GM12801 (cell line): ENCODE data around the gene SQSTM1.

ENCODE experiments used
- TF ChIP-seq, protein P1 (sequence below): IDR thresholded peaks from one replicate; pipeline ENCODE4 v1.5.1; 2011; ENCODE audit warnings: control low read depth; ENCODE audit not compliant: insufficient read length; ENCODE audit errors: extremely low read depth

Gene SQSTM1

DNA sequence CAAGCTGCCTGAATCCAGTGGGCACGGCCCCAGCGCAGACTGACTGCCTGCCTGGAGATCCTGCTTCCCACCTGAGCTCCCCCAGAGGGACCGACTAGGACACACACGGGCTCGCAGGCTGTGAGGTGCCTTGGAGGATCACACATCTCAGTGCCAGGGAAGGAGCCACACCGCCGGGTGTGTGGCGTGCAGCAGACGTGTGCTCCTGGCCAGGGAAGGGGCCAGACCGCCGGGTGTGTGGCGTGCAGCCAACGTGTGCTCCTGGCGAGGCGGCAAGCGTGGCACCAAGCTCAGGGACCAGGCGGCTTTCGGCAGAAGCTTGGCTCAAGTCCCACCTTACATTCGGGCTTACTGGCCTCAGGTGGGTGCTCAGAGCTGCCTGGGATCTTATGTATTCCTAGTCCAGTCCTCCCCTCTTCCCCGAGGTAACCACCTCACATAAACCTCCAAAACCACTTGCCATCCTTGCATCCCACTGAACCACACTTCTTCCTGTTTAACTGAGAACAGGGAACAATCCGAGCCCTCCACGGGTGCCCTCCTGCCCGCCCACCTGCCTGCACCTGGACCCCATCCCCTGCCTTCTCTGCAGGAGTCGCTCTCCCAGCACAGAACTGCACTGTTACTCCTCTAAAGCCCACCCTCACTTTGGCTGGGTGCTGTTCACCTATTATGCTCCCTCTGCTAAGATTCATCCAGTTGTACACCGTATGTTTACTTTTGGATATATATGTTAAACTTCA lies 60.3 kb downstream of the SQSTM1 start:
- TF ChIP-seq, protein P1, sequence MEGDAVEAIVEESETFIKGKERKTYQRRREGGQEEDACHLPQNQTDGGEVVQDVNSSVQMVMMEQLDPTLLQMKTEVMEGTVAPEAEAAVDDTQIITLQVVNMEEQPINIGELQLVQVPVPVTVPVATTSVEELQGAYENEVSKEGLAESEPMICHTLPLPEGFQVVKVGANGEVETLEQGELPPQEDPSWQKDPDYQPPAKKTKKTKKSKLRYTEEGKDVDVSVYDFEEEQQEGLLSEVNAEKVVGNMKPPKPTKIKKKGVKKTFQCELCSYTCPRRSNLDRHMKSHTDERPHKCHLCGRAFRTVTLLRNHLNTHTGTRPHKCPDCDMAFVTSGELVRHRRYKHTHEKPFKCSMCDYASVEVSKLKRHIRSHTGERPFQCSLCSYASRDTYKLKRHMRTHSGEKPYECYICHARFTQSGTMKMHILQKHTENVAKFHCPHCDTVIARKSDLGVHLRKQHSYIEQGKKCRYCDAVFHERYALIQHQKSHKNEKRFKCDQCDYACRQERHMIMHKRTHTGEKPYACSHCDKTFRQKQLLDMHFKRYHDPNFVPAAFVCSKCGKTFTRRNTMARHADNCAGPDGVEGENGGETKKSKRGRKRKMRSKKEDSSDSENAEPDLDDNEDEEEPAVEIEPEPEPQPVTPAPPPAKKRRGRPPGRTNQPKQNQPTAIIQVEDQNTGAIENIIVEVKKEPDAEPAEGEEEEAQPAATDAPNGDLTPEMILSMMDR, result no peak

DNA sequence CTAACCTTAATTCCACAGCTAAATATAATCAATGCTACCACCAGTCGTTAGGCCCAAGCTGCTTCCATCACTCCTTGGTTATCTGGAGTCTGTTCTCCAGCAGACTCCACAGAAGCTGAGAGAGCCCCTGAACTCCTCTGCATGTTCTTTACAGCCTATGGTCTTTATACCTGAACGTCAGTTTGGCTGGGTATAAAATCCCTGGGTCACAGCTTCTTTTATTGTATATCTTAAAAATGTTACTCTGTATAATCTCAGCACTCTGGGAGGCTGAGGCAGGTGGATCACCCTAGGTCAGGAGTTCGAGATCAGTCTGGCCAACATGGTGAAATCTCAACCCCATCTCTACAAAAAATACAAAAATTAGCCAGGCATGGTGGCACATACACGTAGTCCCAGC lies 61.6 kb downstream of the SQSTM1 start:
- TF ChIP-seq, protein P1, result no peak

DNA sequence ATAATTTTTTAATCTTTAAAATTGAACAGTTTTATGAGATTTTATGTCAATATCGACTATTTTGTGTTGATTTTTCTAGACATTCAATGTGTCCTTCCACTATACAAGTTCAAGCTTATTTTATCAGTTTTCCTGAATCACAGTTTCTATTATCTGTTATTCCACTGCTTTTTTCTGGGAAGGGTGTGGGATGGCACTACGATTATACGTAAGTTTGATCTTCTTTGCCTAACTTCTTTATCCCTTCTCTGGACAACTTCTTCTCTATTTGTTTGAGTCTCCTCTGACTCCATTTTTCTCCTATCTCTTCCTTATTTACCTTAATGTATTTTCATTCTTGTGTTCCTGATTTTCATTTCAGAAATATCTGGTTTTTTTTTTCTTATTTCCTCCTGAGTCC lies 62.5 kb downstream of the SQSTM1 start:
- TF ChIP-seq, protein P1, result no peak

- TF ChIP-seq, protein P1, result no peak
Measured at GRCh38 chr5:179885491-179886090, 64.9 kb downstream of the SQSTM1 start.

DNA sequence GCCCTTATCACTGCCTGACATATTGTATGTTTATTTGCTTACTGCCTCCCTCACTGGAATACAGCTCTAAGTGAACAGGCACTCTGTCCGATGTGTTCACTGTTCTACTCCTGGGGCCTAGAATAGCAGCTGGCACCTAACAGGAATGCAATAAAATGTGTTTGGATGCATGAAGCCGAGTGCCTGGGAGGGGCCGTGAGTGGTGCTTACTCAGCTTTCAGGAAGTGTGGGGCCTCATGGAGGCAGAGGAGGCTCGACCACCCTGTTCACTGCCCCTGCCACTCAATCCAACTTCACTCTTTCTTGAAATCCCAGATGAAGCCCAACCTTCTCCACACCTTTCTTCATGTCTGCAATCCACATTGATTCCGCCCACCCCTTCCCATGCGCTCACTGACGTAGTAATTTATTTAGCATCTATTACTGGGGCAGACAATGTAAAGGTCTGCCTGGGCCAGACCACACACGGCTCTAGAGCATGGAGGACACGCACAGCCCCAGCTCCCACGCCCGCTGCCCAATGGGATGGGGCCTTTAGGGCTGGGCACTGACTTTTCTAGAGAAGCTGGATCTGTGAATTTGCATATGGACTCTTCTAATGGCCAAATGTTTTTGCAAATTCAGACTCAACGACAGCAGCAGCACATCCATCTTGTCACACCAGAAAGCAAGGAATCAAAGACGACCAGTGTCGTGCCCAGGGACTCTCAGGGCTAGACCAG lies 65.6 kb downstream of the SQSTM1 start:
- TF ChIP-seq, protein P1, result no peak

DNA sequence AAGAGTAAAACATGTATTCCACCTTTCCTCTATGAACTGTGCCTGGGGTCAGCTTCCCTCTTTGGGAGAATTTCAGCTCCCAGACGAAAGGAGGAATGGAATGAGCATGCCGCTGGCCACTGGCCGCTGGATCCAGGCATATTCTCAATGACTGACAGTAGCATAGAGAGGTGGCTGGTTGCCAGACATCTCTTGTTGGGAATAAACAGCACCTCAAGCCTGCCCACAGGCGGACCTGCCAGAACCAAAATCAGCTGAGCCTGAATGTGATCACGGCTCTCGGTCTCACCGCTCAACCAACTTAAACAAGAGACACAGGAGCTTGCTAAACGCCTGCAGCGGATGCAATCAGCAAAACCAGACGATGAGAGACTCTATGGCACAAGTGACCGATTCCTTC lies 66.4 kb downstream of the SQSTM1 start:
- TF ChIP-seq, protein P1, result no peak
